HEK293 (cell line): ENCODE measurements around the gene ADGRF1.

Experiments
- GLI2 ChIP-seq: fragments of 450-650 bp; formaldehyde crosslinking; IDR thresholded peaks from 2 replicates; pipeline ENCODE4; 2017; ENCODE audit warnings: missing biosample characterization, missing genetic modification characterization, low read depth, borderline replicate concordance
- IKZF3 ChIP-seq: fragments of 450-650 bp; IDR thresholded peaks from 2 replicates; pipeline ENCODE4 v1.5.0; 2018; ENCODE audit warnings: missing biosample characterization, mild to moderate bottlenecking, missing genetic modification characterization, moderate library complexity
- KLF9 ChIP-seq: fragments of 450-650 bp; formaldehyde crosslinking; IDR thresholded peaks from 2 replicates; pipeline ENCODE4 v1.5.1; 2016; ENCODE audit warnings: missing biosample characterization, missing genetic modification characterization, low read depth
- OSR2 ChIP-seq: fragments of 450-650 bp; formaldehyde crosslinking; IDR thresholded peaks from 2 replicates; pipeline ENCODE4 v1.5.1; 2016; ENCODE audit warnings: missing biosample characterization, missing genetic modification characterization
- PRDM6 ChIP-seq: fragments of 450-650 bp; formaldehyde crosslinking; IDR thresholded peaks from 2 replicates; pipeline ENCODE4 v1.5.1; 2017; ENCODE audit warnings: missing biosample characterization, missing genetic modification characterization
- WT1 ChIP-seq: fragments of 450-650 bp; formaldehyde crosslinking; IDR thresholded peaks from 2 replicates; pipeline ENCODE4 v1.5.1; 2016; ENCODE audit warnings: missing biosample characterization, missing genetic modification characterization
- ZEB2 ChIP-seq: fragments of 450-650 bp; formaldehyde crosslinking; IDR thresholded peaks from 2 replicates; pipeline ENCODE4 v1.5.1; 2016; ENCODE audit warnings: missing biosample characterization, missing genetic modification characterization
- ZIC2 ChIP-seq: fragments of 450-650 bp; formaldehyde crosslinking; IDR thresholded peaks from 2 replicates; pipeline ENCODE4 v1.5.1; 2016; ENCODE audit warnings: missing biosample characterization, missing genetic modification characterization
- ZNF148 ChIP-seq: fragments of 450-650 bp; formaldehyde crosslinking; IDR thresholded peaks from 2 replicates; pipeline ENCODE4 v1.5.0; 2017; ENCODE audit warnings: missing biosample characterization, missing genetic modification characterization, borderline replicate concordance
- ZNF2 ChIP-seq: fragments of 450-650 bp; formaldehyde crosslinking; IDR thresholded peaks from 2 replicates; pipeline ENCODE4 v1.5.1; 2016; ENCODE audit warnings: missing biosample characterization, missing genetic modification characterization
- ZNF202 ChIP-seq: fragments of 450-650 bp; formaldehyde crosslinking; IDR thresholded peaks from 2 replicates; pipeline ENCODE4 v1.5.1; 2016; ENCODE audit warnings: missing biosample characterization, missing genetic modification characterization, borderline replicate concordance
- ZNF488 ChIP-seq: fragments of 450-650 bp; formaldehyde crosslinking; IDR thresholded peaks from 2 replicates; pipeline ENCODE4 v1.5.1; 2016; ENCODE audit warnings: missing biosample characterization, missing genetic modification characterization
- ZNF600 ChIP-seq: fragments of 450-650 bp; formaldehyde crosslinking; IDR thresholded peaks from 2 replicates; pipeline ENCODE4 v1.5.1; 2016; ENCODE audit warnings: missing biosample characterization, missing genetic modification characterization
- ZNF610 ChIP-seq: fragments of 450-650 bp; formaldehyde crosslinking; IDR thresholded peaks from 2 replicates; pipeline ENCODE4 v1.5.1; 2016; ENCODE audit warnings: missing biosample characterization, missing genetic modification characterization, borderline replicate concordance
- ZNF629 ChIP-seq: fragments of 450-650 bp; formaldehyde crosslinking; IDR thresholded peaks from 2 replicates; pipeline ENCODE4 v1.5.1; 2017; ENCODE audit warnings: missing biosample characterization, missing genetic modification characterization
- ZSCAN30 ChIP-seq: fragments of 450-650 bp; IDR thresholded peaks from 2 replicates; pipeline ENCODE4 v1.5.1; 2018; ENCODE audit warnings: missing biosample characterization, mild to moderate bottlenecking, missing genetic modification characterization, moderate library complexity
- TF ChIP-seq, protein P1 (sequence below): fragments of 450-650 bp; IDR thresholded peaks from 2 replicates; pipeline ENCODE4 v1.5.1; 2018; ENCODE audit warnings: missing biosample characterization, mild to moderate bottlenecking, missing genetic modification characterization
- TF ChIP-seq, protein P2 (sequence below): fragments of 450-650 bp; formaldehyde crosslinking; IDR thresholded peaks from 2 replicates; pipeline ENCODE4 v1.5.1; 2016; ENCODE audit warnings: missing biosample characterization, missing genetic modification characterization
- TF ChIP-seq, protein P3 (sequence below): fragments of 450-650 bp; formaldehyde crosslinking; IDR thresholded peaks from 2 replicates; pipeline ENCODE4 v1.5.1; 2017; ENCODE audit warnings: missing biosample characterization, missing genetic modification characterization
- TF ChIP-seq, protein P4 (sequence below): fragments of 450-650 bp; formaldehyde crosslinking; IDR thresholded peaks from 2 replicates; pipeline ENCODE4 v1.5.1; 2016; ENCODE audit warnings: missing biosample characterization, missing genetic modification characterization
- TF ChIP-seq, protein P5 (sequence below): fragments of 450-650 bp; formaldehyde crosslinking; IDR thresholded peaks from 2 replicates; pipeline ENCODE4 v1.5.1; 2016; ENCODE audit warnings: missing biosample characterization, missing genetic modification characterization
- TF ChIP-seq, protein P6 (sequence below): fragments of 450-650 bp; formaldehyde crosslinking; IDR thresholded peaks from 2 replicates; pipeline ENCODE4 v1.5.1; 2016; ENCODE audit warnings: missing biosample characterization, missing genetic modification characterization, low read depth

The ADGRF1 gene

DNA sequence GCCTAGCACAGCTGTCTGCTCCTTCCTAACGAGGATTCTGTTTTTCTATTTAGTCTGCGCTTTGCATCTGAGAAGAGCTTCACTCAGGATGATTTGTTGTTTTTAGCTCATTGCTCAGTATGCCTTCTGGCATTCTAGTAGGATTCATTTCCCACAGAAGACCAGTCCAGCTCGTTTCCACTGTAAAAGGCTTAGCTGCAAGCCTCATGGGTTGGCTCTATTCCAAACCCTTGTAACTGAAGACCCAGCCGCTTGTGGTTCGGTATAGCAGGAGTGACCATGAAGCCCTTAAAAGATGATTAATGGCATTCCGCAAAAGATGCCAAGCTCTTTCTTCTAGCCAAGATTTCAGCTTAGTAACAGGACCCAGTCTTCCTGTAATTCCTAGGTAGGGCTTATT is 7.2 kb downstream of the ADGRF1 start (continued):
- peak; percentile 79 for TF ChIP-seq ZNF2
- TF ChIP-seq, protein P1, sequence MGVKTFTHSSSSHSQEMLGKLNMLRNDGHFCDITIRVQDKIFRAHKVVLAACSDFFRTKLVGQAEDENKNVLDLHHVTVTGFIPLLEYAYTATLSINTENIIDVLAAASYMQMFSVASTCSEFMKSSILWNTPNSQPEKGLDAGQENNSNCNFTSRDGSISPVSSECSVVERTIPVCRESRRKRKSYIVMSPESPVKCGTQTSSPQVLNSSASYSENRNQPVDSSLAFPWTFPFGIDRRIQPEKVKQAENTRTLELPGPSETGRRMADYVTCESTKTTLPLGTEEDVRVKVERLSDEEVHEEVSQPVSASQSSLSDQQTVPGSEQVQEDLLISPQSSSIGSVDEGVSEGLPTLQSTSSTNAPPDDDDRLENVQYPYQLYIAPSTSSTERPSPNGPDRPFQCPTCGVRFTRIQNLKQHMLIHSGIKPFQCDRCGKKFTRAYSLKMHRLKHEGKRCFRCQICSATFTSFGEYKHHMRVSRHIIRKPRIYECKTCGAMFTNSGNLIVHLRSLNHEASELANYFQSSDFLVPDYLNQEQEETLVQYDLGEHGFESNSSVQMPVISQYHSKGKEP: peak; percentile 94
- TF ChIP-seq, protein P2, sequence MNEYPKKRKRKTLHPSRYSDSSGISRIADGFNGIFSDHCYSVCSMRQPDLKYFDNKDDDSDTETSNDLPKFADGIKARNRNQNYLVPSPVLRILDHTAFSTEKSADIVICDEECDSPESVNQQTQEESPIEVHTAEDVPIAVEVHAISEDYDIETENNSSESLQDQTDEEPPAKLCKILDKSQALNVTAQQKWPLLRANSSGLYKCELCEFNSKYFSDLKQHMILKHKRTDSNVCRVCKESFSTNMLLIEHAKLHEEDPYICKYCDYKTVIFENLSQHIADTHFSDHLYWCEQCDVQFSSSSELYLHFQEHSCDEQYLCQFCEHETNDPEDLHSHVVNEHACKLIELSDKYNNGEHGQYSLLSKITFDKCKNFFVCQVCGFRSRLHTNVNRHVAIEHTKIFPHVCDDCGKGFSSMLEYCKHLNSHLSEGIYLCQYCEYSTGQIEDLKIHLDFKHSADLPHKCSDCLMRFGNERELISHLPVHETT (tag by site-specific recombination): peak; percentile 86; the same call in 1 of the 2 replicates
- no peak for TF ChIP-seq ZNF202 (tag by site-specific recombination)
- TF ChIP-seq OSR2: peak; percentile 98
- TF ChIP-seq, protein P3, sequence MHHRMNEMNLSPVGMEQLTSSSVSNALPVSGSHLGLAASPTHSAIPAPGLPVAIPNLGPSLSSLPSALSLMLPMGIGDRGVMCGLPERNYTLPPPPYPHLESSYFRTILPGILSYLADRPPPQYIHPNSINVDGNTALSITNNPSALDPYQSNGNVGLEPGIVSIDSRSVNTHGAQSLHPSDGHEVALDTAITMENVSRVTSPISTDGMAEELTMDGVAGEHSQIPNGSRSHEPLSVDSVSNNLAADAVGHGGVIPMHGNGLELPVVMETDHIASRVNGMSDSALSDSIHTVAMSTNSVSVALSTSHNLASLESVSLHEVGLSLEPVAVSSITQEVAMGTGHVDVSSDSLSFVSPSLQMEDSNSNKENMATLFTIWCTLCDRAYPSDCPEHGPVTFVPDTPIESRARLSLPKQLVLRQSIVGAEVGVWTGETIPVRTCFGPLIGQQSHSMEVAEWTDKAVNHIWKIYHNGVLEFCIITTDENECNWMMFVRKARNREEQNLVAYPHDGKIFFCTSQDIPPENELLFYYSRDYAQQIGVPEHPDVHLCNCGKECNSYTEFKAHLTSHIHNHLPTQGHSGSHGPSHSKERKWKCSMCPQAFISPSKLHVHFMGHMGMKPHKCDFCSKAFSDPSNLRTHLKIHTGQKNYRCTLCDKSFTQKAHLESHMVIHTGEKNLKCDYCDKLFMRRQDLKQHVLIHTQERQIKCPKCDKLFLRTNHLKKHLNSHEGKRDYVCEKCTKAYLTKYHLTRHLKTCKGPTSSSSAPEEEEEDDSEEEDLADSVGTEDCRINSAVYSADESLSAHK (tag by site-specific recombination): peak; percentile 81
- no peak for TF ChIP-seq ZNF488
- TF ChIP-seq ZNF600 (tag by site-specific recombination): peak; percentile 56; the same call in 1 of the 2 replicates
- peak; percentile 77 for TF ChIP-seq ZIC2 (tag by site-specific recombination)
- peak; percentile 72; the same call in 1 of the 2 replicates for TF ChIP-seq GLI2 (tag by site-specific recombination)
- peak; percentile 90 for TF ChIP-seq WT1 (tag by site-specific recombination)
- no peak for TF ChIP-seq ZNF148 (tag by site-specific recombination)
- TF ChIP-seq, protein P4, sequence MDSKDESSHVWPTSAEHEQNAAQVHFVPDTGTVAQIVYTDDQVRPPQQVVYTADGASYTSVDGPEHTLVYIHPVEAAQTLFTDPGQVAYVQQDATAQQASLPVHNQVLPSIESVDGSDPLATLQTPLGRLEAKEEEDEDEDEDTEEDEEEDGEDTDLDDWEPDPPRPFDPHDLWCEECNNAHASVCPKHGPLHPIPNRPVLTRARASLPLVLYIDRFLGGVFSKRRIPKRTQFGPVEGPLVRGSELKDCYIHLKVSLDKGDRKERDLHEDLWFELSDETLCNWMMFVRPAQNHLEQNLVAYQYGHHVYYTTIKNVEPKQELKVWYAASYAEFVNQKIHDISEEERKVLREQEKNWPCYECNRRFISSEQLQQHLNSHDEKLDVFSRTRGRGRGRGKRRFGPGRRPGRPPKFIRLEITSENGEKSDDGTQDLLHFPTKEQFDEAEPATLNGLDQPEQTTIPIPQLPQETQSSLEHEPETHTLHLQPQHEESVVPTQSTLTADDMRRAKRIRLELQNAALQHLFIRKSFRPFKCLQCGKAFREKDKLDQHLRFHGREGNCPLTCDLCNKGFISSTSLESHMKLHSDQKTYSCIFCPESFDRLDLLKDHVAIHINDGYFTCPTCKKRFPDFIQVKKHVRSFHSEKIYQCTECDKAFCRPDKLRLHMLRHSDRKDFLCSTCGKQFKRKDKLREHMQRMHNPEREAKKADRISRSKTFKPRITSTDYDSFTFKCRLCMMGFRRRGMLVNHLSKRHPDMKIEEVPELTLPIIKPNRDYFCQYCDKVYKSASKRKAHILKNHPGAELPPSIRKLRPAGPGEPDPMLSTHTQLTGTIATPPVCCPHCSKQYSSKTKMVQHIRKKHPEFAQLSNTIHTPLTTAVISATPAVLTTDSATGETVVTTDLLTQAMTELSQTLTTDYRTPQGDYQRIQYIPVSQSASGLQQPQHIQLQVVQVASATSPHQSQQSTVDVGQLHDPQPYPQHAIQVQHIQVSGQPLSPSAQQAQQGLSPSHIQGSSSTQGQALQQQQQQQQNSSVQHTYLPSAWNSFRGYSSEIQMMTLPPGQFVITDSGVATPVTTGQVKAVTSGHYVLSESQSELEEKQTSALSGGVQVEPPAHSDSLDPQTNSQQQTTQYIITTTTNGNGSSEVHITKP (tag by site-specific recombination): peak; percentile 37
- TF ChIP-seq, protein P5, sequence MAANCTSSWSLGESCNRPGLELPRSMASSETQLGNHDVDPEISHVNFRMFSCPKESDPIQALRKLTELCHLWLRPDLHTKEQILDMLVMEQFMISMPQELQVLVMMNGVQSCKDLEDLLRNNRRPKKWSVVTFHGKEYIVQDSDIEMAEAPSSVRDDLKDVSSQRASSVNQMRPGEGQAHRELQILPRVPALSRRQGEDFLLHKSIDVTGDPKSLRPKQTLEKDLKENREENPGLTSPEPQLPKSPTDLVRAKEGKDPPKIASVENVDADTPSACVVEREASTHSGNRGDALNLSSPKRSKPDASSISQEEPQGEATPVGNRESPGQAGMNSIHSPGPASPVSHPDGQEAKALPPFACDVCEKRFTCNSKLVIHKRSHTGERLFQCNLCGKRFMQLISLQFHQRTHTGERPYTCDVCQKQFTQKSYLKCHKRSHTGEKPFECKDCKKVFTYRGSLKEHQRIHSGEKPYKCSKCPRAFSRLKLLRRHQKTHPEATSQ (tag by site-specific recombination): no peak
- TF ChIP-seq IKZF3 (tag by site-specific recombination): peak; percentile 91
- TF ChIP-seq PRDM6: peak; percentile 95
- peak; percentile 81 for TF ChIP-seq ZNF610 (tag by site-specific recombination)
- TF ChIP-seq ZSCAN30 (tag by site-specific recombination): peak; percentile 90
- TF ChIP-seq, protein P6, sequence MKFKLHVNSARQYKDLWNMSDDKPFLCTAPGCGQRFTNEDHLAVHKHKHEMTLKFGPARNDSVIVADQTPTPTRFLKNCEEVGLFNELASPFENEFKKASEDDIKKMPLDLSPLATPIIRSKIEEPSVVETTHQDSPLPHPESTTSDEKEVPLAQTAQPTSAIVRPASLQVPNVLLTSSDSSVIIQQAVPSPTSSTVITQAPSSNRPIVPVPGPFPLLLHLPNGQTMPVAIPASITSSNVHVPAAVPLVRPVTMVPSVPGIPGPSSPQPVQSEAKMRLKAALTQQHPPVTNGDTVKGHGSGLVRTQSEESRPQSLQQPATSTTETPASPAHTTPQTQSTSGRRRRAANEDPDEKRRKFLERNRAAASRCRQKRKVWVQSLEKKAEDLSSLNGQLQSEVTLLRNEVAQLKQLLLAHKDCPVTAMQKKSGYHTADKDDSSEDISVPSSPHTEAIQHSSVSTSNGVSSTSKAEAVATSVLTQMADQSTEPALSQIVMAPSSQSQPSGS (tag by site-specific recombination): peak; percentile 46; the same call in 1 of the 2 replicates
- TF ChIP-seq ZNF629: peak; percentile 90
- no peak for TF ChIP-seq KLF9 (tag by site-specific recombination)
- TF ChIP-seq ZEB2 (tag by site-specific recombination): peak; percentile 96
